Measurements from ENCODE around the gene LHX4.

The LHX4 gene

DNA sequence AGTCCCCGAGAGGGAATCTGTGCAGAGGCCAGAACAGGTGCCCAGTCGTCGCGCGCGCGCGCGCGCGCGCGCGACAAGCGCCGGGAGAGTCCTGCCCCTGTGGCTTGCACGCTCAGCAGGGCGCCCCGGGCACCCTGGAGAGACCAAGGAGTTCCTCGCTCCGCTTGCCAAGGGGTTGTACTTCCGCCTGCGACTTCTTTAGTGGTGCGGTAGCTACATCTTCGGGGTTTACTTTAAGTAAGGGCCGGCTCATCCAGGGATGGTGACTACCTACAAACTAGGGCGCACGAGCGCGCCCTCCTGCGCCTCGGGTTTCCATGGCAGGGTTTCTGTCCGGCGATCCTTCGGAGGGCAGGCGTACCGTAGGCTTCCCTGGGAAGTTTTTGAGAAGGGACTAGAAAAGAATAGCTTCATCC is 1.4 kb downstream of the LHX4 start:
- DNase-seq (ENCODE audit: low read depth, low spot score) = no peak

DNA sequence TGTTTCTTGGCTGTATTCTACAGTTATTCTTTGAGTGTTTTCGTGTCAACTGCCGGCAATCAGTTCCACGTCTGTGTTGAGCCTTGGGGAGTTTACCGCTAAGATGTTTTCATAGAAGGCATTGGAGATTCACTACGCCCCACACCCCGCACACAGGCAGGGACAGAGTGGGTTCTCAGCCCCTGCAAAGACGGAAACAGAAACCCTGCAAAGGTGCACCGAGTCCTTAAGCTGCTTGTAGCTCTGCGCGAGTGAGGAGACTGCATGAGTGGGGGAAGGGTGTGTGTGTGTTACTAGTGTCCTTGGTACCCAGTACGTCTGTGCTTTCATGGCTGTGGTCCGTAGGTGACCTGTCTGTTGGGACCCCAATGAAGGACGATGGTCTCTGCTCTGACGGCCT is 1.9 kb downstream of the LHX4 start:
- TF ChIP-seq, protein P1, sequence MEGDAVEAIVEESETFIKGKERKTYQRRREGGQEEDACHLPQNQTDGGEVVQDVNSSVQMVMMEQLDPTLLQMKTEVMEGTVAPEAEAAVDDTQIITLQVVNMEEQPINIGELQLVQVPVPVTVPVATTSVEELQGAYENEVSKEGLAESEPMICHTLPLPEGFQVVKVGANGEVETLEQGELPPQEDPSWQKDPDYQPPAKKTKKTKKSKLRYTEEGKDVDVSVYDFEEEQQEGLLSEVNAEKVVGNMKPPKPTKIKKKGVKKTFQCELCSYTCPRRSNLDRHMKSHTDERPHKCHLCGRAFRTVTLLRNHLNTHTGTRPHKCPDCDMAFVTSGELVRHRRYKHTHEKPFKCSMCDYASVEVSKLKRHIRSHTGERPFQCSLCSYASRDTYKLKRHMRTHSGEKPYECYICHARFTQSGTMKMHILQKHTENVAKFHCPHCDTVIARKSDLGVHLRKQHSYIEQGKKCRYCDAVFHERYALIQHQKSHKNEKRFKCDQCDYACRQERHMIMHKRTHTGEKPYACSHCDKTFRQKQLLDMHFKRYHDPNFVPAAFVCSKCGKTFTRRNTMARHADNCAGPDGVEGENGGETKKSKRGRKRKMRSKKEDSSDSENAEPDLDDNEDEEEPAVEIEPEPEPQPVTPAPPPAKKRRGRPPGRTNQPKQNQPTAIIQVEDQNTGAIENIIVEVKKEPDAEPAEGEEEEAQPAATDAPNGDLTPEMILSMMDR (IDR thresholded peaks at IDR 0.05; ENCODE audit: insufficient read depth, low read length, missing control alignments) = no peak
- CTCF ChIA-PET = interaction anchor here (0.9 to 3.5 kb wide), 6 partner anchors 10 to 251 kb away, joined by 3 to 19 read pairs (median 5); no protein-coding TSS in a partner anchor
- peak overlapping the region; percentile 8 for H3K4me3 ChIP-seq (ENCODE audit: low read depth, low read length)
- DNase-seq (ENCODE audit: low read depth, low spot score) = no peak
- POLR2A ChIA-PET = no interaction called here

More for the DNA sequence above, 1.4 kb downstream of the LHX4 start:
- peak overlapping the region; percentile 52 for H3K4me3 ChIP-seq (ENCODE audit: low read depth, low read length)
- TF ChIP-seq, protein P1 (IDR thresholded peaks at IDR 0.05; ENCODE audit: insufficient read depth, low read length, missing control alignments) = no peak
- ChIA-PET CTCF (interaction anchor here (0.9 to 3.5 kb wide), 6 partner anchors 10 to 252 kb away, joined by 3 to 19 read pairs (median 5); no protein-coding TSS in a partner anchor), POLR2A (no interaction called here)

DNA sequence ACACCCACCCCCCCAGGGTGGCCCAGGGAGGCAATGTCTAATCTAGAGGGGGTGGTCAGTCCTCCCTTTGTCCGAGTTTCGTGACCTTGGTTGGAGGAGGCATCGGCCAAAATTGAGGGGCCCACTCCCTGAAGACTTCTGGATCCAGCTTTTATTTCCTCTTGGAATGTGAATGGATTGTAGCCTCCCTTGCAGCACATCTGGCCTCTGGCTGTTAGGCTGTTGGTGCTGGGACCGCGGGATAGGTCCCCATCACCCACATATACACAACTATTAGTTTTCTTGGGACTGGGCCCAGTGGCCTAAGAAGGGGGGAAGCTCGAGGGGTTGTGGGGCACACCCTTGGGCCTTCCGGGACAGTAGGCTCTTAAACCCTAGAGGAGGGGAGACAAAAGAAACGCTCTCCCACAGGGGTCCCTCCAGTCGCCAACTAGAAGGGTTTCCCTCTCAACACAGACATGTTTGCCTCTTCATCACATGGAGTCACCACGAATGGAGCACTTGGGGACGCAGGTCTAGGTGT is 2.5 kb downstream of the LHX4 start:
- ChIA-PET POLR2A (no interaction called here), CTCF (interaction anchor here (1.1 to 3.5 kb wide), 6 partner anchors 9 to 251 kb away, joined by 3 to 19 read pairs (median 5); no protein-coding TSS in a partner anchor)
- DNase-seq (ENCODE audit: low read depth, low spot score) = no peak
- no peak overlapping the region for H3K4me3 ChIP-seq (ENCODE audit: low read depth, low read length)
- TF ChIP-seq, protein P1 (IDR thresholded peaks at IDR 0.05; ENCODE audit: insufficient read depth, low read length, missing control alignments) = no peak

DNA sequence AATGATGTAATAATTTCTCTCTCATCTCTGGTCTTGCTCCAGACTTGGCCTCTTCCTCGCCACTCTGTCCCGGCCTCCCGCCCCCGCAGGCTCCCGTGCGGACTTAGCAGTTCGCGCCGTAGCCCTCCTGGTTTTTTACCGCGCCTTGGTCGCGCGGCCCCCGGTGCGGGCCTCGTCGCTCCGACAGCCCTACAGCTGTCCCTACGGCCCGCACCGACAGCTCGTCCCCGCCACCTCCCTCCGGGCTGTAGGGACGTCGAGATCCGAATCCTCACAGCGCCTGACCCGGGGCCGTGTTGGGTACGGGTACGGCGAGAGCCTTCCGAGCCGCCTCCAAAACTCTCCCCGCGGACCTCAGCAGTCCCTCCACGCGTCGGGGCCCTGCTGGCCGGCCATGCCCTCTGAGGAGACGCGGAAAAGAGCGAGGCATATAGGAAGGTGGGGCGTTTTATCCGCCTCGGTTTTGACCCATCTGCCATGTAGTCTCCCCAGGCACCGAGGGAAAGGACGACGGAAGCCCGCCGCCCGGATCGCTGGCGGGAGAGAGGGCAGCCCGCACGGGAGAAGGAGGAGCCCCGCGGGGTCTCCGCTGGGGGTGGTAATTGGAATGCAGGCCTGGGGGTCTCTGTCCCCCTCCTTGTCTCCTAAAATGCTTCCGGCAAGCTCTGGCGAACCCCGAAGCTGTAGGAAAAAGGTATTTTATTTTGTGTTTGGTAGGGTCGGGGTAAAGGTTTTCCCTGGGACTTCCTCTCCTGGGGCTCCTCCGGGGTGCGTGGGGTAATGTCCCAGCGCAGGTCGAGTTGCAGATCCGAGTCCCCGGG is 3.3 kb downstream of the LHX4 start:
- TF ChIP-seq, protein P1 (IDR thresholded peaks at IDR 0.05; ENCODE audit: insufficient read depth, low read length, missing control alignments) = no peak
- H3K4me3 ChIP-seq (ENCODE audit: low read depth, low read length) = no peak overlapping the region
- ChIA-PET CTCF (interaction anchor here (1.1 to 3.5 kb wide), 6 partner anchors 8 to 244 kb away, joined by 3 to 19 read pairs (median 4); no protein-coding TSS in a partner anchor), POLR2A (no interaction called here)
- DNase-seq (ENCODE audit: low read depth, low spot score) = no peak

DNA sequence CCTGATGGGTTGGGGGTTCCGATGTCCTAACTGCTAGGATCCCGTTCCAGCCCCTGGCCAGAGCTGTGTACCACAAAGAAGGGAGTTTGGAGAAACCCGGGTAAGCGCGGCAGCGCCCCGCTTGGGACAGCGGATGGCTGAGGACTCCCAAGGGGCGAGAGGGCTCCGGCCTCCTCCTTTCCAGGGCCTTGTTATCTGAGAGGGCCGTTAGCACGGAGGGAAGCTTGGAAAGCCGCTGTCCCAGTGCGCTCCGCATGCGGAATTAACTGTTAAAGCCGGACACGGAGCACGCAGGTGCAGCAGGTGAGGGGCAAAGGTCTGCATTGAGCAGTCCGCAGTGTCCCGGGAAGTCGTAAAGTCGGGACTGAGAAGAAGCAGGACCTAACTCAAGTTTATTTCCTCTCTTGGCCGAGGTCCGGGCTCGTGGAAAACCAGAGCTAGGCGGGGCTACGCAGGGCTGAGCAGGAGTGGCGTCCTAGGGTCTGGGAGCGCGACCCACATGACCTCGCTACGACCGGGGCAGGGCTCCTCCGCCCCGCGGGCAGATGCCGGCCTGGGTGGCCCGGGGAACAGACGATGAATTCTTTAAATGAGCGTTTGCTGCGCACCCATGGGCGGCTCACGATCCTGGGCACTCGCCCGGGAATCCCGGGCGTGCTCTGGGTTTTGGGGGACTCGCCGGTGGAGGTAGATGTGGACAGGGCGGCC is 4.5 kb downstream of the LHX4 start:
- POLR2A ChIA-PET = no interaction called here
- TF ChIP-seq, protein P1 (IDR thresholded peaks at IDR 0.05; ENCODE audit: insufficient read depth, low read length, missing control alignments) = no peak
- DNase-seq (ENCODE audit: low read depth, low spot score) = no peak
- H3K4me3 ChIP-seq (ENCODE audit: low read depth, low read length) = no peak overlapping the region
- CTCF ChIA-PET = interaction anchor here (1.3 to 3.5 kb wide), 2 partner anchors 19 to 243 kb away, joined by 3 to 19 read pairs; no protein-coding TSS in a partner anchor
